Measurements from ENCODE around the gene MAN1C1. TPM values are rescaled to one million over a fixed set of nuclear protein-coding genes. Genes with fewer than 3 reads are reported as not detected.
A peak's percentile ranks its signal among the peaks of the same experiment; 100 is the strongest.

The MAN1C1 gene
- total RNA-seq, 1 donor from 2014 or later = 22.6 TPM

- peaks cover 3% of the 10 kb centered on the region for H3K36me3 Mint-ChIP-seq (ENCODE audit: low read depth)
- H3K4me3 Mint-ChIP-seq = peak overlapping the region; percentile 78
- no peak for TF ChIP-seq CTCF (conservative IDR thresholded peaks at IDR 0.05)
- no peak for DNase-seq (ENCODE audit: low read depth, low spot score)
- no peak overlapping the region for H3K27ac Mint-ChIP-seq (ENCODE audit: unreplicated experiment)
- peaks cover 45% of the 10 kb centered on the region for H3K4me1 Mint-ChIP-seq
- no peaks in the 10 kb centered on the region for H3K27me3 Mint-ChIP-seq (ENCODE audit: low read depth)
- no peaks in the 10 kb centered on the region for H3K9me3 Mint-ChIP-seq
These were observed 189.3 kb downstream of the MAN1C1 start for GRCh38 chr1:25805863-25806225.

- TF ChIP-seq CTCF (conservative IDR thresholded peaks at IDR 0.05) = no peak
- Mint-ChIP-seq H3K27me3 (ENCODE audit: low read depth) (no peaks in the 10 kb centered on the region), H3K4me3 (no peak overlapping the region)
These were observed 189.8 kb downstream of the MAN1C1 start for GRCh38 chr1:25806418-25806817.

GRCh38 chr1:25807480-25808390 lies 191.1 kb downstream of the MAN1C1 start:
- no peak overlapping the region for H3K4me3 Mint-ChIP-seq
- TF ChIP-seq CTCF (conservative IDR thresholded peaks at IDR 0.05) = no peak
- H3K27ac Mint-ChIP-seq (ENCODE audit: unreplicated experiment) = no peak overlapping the region
- peaks cover 3% of the 10 kb centered on the region for H3K36me3 Mint-ChIP-seq (ENCODE audit: low read depth)
- H3K27me3 Mint-ChIP-seq (ENCODE audit: low read depth) = no peaks in the 10 kb centered on the region
- peaks cover 35% of the 10 kb centered on the region for H3K4me1 Mint-ChIP-seq
- H3K9me3 Mint-ChIP-seq = no peaks in the 10 kb centered on the region
- DNase-seq (ENCODE audit: low read depth, low spot score) = no peak

More at GRCh38 chr1:25806418-25806817, 189.8 kb downstream of the MAN1C1 start:
- Mint-ChIP-seq H3K36me3 (ENCODE audit: low read depth) (peaks cover 3% of the 10 kb centered on the region), H3K9me3 (no peaks in the 10 kb centered on the region), H3K4me1 (peaks cover 43% of the 10 kb centered on the region), H3K27ac (ENCODE audit: unreplicated experiment) (no peak overlapping the region)
- DNase-seq (ENCODE audit: low read depth, low spot score) = no peak

- DNase-seq (ENCODE audit: low read depth, low spot score) = no peak
- Mint-ChIP-seq H3K36me3 (ENCODE audit: low read depth) (peaks cover 3% of the 10 kb centered on the region), H3K27ac (ENCODE audit: unreplicated experiment) (no peak overlapping the region), H3K4me3 (no peak overlapping the region), H3K4me1 (peaks cover 30% of the 10 kb centered on the region), H3K9me3 (no peaks in the 10 kb centered on the region), H3K27me3 (ENCODE audit: low read depth) (no peaks in the 10 kb centered on the region)
- TF ChIP-seq CTCF (conservative IDR thresholded peaks at IDR 0.05) = no peak
These were observed 192.1 kb downstream of the MAN1C1 start for GRCh38 chr1:25808481-25809244.

DNA sequence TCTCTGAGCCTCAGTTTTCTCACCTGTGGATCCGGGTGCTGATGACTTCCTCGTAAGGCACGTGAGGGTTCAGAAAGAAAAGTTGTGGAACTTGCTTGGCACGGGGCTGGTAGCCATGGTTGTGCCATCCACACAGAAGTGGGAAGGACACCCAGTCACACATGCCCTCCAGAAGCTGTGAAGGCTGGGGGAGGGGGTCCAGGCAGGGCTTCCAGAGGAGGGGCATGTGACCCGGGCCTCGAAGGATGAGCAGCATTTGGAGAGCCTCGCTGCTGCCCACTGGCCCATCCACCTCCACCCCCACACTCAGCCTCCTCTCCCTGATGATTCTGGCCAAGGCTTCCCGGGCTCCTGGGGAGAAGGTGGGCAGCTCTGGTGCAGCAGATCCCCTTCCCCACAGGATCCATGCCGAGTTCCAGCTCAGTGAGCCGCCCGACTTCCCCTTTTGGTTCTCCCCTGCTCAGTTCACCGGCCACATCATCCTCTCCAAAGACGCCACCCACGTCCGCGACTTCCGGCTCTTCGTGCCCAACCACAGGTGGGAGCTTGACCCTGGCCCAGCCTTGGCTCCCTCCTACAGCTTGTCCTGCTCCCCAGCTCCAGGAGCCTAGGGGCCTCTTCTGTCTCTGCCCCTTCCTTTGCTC lies 192.8 kb downstream of the MAN1C1 start:
- TF ChIP-seq CTCF (conservative IDR thresholded peaks at IDR 0.05) = no peak
- H3K9me3 Mint-ChIP-seq = no peaks in the 10 kb centered on the region

More for the DNA sequence above, 192.8 kb downstream of the MAN1C1 start:
- DNase-seq (ENCODE audit: low read depth, low spot score) = no peak
- Mint-ChIP-seq H3K36me3 (ENCODE audit: low read depth) (peaks cover 3% of the 10 kb centered on the region), H3K27me3 (ENCODE audit: low read depth) (no peaks in the 10 kb centered on the region), H3K4me3 (no peak overlapping the region), H3K27ac (ENCODE audit: unreplicated experiment) (no peak overlapping the region), H3K4me1 (peaks cover 24% of the 10 kb centered on the region)

Measured in neural crest cell (in vitro differentiated cells).